Left hindlimb (tissue), 1 donor: Measurements from ENCODE around the gene RRM1.
"Not testable (repeated sequence)": the region's sequence is repeated elsewhere in the genome, so short reads cannot be mapped to it uniquely, and the experiment has no call there.

Source experiments
- DNase-seq: peaks from one replicate; pipeline ENCODE4 v3.0.0-alpha.2; 2018

RRM1 gene

GRCh38 chr11:4084406-4085125 lies 10.0 kb upstream of the RRM1 start:
- DNase-seq: no peak

GRCh38 chr11:4085575-4085974 lies 9.0 kb upstream of the RRM1 start:
- DNase-seq: no peak

GRCh38 chr11:4086575-4087353 lies 7.8 kb upstream of the RRM1 start:
- no peak for DNase-seq

GRCh38 chr11:4087551-4087950 lies 7.0 kb upstream of the RRM1 start:
- DNase-seq: no peak

GRCh38 chr11:4090258-4090657 lies 4.3 kb upstream of the RRM1 start:
- no peak for DNase-seq

GRCh38 chr11:4092026-4092425 lies 2.6 kb upstream of the RRM1 start:
- DNase-seq: no peak

- DNase-seq: no peak
Measured at GRCh38 chr11:4093519-4094347, 866 bp upstream of the RRM1 start.

- no peak for DNase-seq
Measured at GRCh38 chr11:4095509-4096230, 1.1 kb downstream of the RRM1 start.

- no peak for DNase-seq
Measured at GRCh38 chr11:4098026-4098621, 3.5 kb downstream of the RRM1 start.

GRCh38 chr11:4102711-4103110 lies 8.1 kb downstream of the RRM1 start:
- no peak for DNase-seq

- DNase-seq: no peak
Measured at GRCh38 chr11:4103269-4103668, 8.7 kb downstream of the RRM1 start.

GRCh38 chr11:4105916-4106315 lies 11.3 kb downstream of the RRM1 start:
- DNase-seq: no peak

GRCh38 chr11:4111834-4112233 lies 17.2 kb downstream of the RRM1 start:
- DNase-seq: no peak

GRCh38 chr11:4115128-4115527 lies 20.5 kb downstream of the RRM1 start:
- no peak for DNase-seq

GRCh38 chr11:4118107-4118506 lies 23.5 kb downstream of the RRM1 start:
- DNase-seq: no peak

- no peak for DNase-seq
Measured at GRCh38 chr11:4123218-4123617, 28.6 kb downstream of the RRM1 start.

- DNase-seq: no peak
Measured at GRCh38 chr11:4125141-4125540, 30.5 kb downstream of the RRM1 start.

- DNase-seq: no peak
Measured at GRCh38 chr11:4127357-4127756, 32.8 kb downstream of the RRM1 start.

- not testable (repeated sequence) for DNase-seq
Measured at GRCh38 chr11:4130219-4130618, 35.6 kb downstream of the RRM1 start.

GRCh38 chr11:4134806-4135205 lies 40.2 kb downstream of the RRM1 start:
- no peak for DNase-seq

GRCh38 chr11:4138497-4138896 lies 43.9 kb downstream of the RRM1 start:
- no peak for DNase-seq

GRCh38 chr11:4140067-4140636 lies 45.6 kb downstream of the RRM1 start:
- DNase-seq: no peak
